T-helper 1 cell (primary cell): ENCODE measurements around the gene SLF1.

Experiments used
- DNase-seq, 5 donors: peaks; one replicate each; pipeline ENCODE4 v3.0.0-alpha.2; 2012 to 2020

SLF1 gene

DNA sequence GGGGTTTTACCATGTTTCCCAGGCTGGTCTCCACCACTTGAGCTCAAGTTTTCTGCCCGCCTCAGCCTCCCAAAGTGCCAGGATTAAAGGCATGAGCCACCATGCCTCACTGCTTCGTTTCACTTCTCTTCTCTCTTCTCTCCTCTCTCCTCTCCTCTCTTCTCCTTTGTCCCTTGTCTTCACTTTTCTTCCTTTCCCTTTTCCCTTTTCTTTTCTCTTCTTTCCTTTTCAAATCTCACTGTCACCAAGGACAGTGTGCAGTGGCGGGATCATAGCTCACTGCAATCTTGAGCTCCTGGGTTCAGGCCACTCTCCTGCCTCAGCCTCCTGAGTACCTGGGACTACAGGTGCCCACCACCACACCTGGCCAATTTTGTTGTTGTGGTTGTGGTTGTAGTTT is 49.5 kb downstream of the SLF1 start:
- no peak for DNase-seq

DNA sequence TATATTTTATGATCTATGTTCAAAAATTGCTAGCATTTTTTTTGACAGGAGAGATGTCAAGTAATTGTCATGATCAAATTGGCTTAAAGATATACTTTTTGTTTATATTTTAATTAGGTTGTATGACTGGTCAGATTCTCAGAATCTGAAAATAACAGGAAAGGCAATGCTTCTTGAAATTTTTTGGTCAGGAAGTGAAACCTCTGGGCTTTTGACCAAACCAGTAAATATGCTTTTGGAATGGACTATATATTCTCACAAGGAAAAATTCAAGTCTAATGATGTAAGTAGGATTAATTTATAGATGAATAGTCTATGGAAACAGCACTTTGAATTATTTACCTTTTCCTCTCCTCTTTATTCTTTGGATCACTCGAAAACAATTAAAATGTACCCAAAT is 52.3 kb downstream of the SLF1 start:
- no peak for DNase-seq

DNA sequence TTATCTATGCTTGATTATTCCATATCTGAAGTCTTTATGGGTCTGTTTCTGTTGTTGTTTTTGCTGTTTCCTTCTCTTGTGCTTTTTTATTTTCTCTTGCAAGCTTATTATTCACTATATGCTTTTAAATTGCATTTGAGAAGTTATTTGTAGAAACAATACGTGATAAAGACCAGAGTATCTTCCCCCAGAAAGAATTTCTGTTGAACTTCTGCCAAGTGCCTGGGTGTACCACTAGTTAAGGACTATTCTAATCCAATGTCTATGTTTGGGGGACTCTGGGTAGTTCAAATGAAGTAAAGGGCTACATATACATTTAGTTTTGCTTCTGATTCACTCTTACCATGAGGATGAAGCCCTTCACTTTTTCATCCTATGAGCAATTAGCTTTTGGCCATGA is 54.3 kb downstream of the SLF1 start:
- DNase-seq, result no peak

DNA sequence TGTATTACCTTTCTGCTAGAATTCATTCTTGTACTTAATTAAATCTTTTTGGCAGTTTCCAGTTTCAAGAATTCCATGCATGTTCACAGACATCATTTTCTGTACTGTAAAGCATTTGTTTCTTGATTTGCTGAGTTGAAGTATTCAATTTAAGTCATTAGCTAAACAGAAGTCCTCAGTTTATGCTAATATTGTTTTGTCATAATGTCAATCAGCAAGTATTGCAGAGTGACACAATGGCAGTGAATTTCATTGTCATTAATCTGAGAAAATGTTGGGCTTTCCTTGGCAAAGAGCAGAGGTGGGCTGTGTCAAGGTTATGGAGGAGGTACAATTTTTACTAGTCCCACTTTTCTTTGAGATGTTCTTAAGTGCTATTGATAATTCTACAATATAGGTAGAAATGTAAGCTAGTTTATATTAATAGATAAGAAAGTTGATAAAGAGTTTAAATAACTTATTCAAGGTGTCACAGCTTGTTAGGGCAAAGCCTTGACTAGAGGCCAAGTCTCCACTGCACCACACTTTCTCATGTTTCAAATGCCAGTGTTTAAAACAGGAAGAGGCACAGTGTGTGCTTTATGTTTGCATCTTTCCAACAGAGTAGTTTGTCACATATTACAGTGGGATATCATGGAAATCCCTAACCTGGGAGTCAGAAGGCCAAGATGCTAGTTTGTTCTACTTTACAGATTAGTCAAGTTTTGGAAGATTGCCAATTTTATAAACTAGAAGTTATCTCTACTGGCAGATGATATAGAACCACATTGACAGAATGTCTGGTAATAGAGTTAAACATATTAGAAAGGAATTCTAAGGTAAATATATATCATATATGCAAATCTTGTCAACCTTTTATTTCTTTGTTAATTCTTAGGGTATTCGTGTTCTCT is 56.3 kb downstream of the SLF1 start:
- DNase-seq, result no peak

DNA sequence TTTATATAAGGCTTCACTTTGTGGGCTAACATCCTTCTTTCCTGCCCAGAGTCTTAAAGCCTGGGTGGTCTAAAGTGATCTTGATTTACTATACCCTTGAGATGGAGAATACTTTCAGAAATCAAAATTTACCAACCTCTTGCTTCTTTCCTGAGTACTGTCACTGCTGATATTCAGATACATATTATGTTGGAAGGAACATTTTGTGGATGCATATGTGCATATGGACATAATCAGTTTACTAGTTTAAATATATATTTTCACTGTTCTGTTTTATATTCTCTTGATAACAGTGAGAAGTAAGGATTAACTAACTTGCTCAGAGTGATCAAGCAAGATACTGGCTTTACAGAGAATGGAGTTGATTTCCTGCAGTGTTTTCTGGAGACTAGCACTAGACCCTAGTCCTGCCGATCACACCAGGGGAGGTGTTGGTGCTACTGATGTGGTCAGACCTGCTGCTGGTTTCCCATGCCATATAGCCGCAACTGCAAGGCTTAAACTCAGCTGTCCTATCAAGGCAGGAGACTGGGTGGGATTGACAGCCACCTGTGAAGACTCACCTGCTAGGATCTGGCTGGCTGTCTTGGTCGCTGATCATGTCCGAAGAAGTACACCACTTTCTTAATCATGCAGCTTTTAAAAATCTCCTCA is 57.6 kb downstream of the SLF1 start:
- DNase-seq, result no peak

DNA sequence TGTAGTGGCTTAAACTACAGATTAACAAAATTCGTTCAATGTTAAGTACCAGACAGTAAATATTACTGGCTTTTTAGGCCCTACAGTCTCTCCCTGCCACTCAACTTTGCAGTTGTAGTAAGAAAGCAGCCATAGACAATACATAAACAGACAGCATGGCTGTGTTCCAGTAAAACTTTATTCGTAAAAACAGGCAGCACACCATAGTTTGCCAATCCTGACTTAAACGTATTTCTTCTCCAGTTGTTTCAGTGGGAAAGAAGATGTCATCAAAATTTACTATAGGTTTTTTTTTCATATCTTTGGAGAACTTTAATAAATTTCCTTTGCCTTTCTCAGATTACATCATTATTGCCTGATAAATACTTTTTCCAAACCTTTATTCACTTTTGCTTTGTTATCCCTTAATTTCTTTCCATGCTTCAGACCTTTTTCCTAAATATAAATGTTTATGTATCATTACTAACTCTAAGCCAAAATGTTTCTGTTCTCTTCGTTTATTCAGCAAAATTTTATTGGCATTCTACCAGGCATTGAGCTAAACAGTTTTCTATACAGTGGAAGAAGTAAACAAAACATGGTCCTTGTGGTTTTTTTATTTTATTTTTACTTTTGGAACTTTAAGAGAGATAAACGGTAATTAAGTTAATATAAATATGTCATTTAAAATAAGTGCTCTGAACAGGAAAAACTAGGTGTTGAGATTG is 64.5 kb downstream of the SLF1 start:
- DNase-seq, result no peak

DNA sequence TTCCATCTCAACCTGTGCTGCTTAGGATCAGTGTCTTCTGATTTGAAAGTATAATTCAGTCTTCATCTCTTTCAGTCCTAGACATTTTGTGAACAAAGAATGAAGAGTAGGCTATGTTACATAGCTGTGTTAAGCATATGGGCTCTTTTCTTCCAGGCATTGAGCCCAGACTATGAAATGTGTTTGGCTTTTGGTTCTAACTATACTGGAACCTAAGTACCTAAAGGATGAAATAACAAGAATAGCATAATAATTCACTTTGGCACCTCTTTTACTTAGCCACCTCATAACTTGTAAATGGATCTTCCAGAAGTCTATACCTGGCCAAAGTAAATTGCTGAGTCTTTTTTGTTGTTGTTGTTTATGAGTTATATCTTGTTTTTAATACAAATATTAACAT is 71.4 kb downstream of the SLF1 start:
- no peak for DNase-seq

DNA sequence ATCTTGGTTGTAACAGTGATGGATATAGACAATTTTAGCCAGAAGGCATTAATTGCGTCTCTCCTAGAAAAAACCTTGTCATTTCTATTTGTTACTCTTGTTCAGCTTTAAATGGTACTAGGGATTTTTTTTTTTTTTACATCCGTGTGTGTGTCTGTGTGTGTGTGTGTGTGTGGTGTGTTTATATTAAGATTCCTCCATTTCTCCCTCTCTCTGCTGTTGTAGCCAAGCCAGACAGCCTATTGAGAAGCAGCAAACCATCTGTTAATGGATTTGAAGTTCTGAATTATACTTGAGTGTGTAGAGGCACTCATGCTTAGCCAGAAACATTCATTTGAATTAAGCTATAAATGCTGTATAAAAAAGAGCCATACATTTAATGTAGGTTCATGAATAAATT is 72.3 kb downstream of the SLF1 start:
- DNase-seq, result no peak

DNA sequence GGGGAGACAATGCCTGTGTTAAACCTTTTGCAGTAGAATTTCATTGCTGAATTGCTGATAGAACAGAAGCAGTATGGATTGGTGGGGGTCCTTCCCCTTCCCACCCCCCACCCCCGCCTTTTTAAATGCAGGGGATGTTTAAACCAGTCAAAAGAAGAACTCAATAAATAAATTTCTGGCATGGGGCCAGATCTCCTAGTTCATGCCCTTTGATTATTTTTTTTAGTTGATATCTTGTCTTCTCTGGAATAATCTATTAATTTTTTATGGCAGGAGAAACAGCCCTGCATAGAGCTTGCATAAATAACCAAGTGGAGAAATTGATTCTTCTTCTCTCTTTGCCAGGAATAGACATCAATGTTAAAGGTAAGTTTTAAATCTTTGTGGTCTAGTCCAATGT is 72.8 kb downstream of the SLF1 start:
- no peak for DNase-seq

DNA sequence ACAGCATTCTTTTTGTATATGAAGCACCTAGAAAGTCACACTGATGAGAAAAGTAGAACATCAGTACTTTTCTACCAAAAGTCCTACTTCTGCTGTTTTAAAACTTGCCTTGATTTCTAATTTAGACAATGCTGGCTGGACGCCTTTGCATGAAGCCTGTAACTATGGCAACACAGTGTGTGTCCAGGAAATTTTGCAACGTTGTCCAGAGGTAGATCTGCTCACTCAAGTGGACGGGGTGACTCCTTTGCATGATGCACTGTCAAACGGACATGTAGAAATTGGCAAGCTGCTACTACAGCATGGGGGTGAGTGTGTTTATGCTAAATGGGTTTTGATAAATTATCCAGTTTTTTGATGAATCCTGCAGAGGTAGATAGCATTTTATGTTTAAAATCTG is 73.5 kb downstream of the SLF1 start:
- no peak for DNase-seq

DNA sequence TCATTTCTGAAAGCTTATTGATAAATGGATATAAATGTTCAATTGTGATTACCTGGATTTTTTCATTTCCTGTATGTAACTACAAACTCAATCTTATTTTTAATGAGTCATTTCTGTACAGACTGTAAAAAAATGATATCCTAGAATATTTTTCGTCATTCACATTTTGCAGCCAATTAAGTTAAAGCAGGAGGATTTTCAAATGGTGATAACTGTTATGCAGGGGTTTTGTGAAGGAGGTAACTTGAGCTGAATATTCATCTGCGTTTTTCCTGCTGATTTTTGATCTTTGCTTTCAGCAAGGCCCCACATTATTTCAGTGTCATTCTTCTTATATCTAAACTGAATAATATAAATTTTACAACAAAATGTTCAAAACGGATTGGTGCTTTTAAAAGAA is 74.1 kb downstream of the SLF1 start:
- DNase-seq, result no peak

DNA sequence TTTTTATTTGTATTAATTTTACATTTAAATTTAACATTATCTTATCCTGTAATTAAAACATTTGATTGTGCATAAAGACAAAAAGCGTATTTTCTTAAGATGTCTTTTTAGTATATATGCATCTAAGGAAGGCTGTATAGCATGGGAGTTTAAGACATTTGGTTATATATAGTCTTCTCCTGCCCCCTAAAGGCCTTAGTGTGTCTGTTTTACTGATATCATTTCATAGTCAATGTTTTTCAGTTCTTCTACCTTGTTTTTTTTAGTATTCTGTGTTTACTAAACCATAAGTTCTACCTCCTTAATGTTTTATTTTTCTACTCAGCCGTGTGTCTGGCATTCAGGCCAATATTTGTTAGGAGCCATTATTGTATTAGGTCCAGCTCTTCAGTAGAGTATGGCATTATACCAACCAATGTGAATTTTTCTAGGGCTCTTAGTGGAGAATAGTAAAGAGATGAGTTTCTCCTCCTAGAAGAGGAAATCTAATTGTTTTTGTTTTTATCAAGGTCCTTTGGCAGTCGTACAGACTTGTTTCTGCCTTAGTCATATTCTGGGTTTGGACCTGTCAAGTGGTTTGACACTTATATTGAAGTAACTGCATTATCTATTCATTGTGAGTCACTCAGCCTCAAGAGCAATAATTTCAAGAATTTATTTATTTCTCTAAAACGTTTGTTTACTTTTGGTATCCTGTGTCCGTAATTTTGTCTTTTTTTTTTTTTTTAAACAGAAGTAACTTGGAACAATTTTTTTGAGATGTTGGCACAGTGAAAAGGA is 74.8 kb downstream of the SLF1 start:
- peak in 1 of 5 donors; percentile 55 for DNase-seq

DNA sequence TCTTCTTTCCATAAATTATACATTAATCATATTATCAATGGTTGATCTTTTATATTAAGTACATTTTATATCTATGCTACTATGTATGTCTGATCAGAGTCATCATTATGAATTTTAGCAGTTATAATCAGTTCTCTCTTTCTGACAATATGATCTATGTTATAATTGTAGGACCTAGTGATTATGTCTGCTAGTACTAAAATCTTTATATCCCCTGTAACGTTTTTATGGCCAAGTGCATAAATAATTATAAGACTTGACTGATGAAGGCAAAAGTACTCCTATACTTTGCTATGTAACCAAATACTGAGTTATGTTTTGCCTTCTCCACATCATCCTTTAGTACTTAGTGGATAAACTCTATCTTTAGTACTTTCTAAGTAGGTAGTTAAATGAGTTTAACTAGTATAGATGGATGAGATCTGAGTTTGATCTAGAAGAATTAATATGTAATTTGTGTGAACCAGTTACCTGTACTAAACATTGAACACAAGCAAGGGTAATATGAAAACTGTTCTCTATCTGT is 75.4 kb downstream of the SLF1 start:
- no peak for DNase-seq

DNA sequence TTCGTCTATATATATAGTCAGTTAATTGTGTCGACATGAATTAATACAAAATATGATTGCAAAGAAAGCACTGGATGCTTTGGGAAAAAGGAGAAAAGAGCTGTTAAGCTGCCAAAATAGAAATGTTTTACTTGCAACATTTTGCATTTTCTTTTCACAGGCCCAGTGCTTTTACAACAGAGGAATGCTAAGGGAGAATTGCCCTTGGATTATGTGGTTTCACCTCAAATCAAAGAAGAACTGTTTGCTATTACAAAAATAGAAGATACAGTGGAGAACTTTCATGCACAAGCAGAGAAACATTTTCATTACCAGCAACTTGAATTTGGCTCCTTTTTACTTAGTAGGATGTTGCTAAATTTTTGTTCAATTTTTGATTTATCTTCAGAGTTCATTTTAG is 76.2 kb downstream of the SLF1 start:
- no peak for DNase-seq

DNA sequence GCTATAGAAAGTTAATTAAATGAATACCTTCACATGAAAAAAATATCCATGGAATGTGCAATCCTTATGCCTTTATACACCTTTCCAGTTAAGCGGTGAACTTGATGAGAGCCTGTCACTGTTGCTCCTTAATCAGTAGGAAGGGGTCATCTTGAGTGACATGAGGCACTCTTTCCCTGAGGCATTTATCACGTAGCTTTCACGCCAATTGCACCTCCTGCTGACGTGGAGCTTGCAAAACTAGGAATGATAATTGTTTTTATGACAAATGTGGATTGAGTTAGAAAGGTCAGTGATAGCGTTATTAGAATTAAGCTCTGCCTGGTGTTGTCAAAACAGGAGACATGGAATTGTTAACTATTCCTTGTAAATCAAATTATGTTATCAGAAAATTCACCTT is 79.7 kb downstream of the SLF1 start:
- no peak for DNase-seq

DNA sequence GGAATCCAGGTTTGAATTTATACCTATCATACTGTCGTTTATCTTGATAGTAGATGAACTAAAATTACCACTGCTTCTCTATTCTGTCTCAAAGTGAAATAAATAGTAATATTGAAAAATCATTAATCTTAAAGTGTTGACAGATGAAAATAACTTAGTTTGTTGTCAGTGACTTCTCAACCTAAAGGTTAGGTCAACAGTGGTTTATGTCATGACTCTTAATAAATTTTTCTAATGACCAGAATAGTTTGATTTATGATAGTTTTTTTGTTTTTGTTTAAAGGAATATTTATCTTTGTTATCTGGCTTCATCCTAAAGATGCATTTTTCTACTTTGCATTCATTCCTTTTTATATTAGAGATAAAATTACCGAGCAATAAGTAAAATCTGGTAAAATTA is 81.1 kb downstream of the SLF1 start:
- DNase-seq, result no peak

DNA sequence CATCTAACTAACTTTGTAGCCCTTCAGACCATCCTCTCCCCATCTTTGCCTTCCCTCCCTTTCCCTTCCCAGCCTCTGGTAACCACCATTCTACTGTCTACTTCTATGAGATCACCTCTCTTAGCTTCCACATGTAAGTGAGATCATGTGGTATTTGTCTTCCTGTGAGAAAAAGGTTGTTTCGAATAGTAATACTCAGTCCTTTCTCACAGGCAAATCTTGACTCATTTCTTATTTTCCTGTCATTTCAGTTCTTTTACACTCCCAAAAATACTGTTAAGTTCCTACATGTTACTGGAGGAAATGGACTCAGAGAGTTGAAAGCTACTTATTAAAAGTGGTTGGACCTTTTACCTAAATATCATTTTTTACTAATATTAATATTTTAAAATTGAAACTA is 82.1 kb downstream of the SLF1 start:
- peak in 1 of 5 donors; percentile 71 for DNase-seq

DNA sequence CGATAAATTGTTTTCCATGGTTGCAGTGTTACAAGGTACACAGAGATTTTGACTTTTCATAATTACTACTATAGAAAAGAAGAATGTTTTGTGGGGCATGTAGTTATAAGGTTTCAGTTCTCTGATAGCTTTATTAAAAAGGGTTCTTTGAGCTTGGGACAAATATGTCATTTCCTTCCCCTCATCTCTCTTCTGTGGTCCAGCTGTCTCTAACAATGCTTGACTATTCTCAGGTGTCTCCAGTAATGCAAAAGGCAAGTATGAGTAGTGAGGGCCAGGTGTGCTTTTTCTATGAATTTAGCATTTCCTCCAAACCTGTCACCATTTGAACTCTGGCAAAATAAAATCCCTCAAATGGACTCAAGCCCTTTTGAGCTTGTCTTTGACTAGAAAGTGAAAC is 84.3 kb downstream of the SLF1 start:
- DNase-seq, result peak in 1 of 5 donors; percentile 4

DNA sequence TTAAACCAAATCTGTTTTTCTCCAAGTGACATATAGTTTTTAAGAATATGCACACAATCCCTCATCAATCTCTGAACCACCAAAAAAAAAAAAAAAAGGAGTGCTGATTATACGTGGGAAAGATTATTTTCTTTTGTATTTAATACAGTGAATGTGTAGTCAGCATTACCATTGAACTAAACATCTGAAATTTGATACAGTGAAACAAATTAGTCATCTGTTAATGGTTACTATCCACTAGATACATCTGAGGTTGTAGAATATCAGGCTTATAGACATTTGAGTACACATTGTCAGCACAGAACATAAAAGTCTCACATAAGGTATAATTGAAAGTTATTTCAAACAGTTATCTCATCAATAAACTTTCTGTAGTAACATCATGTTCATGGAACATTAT is 87.0 kb downstream of the SLF1 start:
- no peak for DNase-seq

DNA sequence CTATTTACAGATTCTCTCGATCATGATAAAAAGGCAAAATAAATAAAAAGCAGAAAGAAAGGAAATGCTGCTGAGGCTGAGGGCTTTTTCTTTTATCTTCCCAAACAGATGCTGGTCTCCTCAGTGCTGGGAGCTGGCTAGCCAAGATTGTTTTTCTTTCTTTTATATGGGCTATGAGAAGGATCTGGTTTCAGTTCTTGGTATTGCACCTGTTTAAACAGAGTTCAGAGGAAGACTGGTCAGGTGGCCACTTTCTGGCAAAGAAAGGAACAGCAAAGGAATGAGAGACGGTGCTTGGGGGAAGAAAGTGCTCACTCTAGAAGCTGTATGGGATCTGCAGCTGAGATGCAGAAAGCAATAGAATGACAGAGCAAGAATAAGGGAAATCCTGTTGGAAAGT is 88.9 kb downstream of the SLF1 start:
- no peak for DNase-seq

DNA sequence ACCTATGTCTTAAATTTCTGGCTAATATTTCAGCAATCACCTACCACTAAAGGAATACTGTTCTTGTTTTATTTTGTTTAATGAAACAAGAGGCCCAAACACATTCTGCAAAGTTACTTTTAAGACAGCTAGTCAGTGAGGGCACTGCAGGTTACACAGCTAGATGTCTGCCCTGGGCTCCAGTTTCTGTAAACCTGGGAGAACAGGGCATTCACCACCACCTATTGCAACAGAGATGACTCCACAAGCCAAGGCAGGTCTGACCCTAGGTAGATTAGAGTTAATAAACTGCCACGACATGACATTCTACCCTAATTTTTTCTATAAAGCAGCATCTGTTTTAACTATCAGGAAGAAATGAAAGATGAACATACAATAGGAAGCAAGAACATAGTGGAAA is 90.8 kb downstream of the SLF1 start:
- no peak for DNase-seq

DNA sequence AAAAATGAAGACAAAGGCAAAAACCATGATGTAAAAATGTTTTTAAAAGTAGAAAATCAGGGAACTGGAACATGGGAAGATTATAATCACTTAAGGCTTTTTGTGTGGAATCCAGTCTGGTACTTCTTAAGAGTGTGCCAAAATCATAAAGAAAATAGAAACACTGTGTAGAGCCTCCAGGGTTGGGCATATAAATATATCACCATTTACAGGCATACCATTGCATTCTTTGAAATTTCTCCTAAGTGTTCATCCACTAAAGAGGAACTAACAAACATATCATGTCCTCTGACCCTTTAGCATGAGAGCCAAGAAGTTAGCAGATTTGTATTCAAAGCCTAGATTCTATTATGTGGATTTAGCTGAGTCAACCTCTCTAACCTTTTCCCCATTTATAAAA is 93.3 kb downstream of the SLF1 start:
- DNase-seq, result no peak

DNA sequence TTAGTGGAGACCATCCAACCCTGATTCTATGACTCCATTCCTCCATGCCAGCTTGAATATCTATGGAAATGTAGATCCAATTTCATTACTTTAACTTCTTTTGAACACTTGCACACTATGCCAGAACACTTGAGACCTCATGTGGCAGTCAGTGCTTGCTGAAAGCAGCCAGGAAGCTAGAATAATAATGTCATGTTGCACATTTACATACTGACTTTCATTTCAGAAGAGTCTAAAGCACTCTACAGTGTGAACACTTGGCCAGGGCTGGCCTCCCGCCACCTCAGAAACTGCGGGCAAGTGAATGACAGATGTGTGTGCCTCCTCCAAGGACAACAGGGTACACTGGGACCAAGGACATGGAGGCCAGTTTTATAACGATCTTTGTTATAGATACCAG is 97.3 kb downstream of the SLF1 start:
- DNase-seq, result no peak
